ENCODE measurements around the gene SPRR1A. TPM values are rescaled to one million over a fixed set of nuclear protein-coding genes. Genes with fewer than 3 reads are reported as not detected.

Gene SPRR1A
- total RNA-seq, 4 donors from 2014 or later: 57.4 to 1,951 (median 348) TPM

- no peak for DNase-seq
- TF ChIP-seq POLR2A (IDR thresholded peaks at IDR 0.05): no peak
- TF ChIP-seq, protein P1, sequence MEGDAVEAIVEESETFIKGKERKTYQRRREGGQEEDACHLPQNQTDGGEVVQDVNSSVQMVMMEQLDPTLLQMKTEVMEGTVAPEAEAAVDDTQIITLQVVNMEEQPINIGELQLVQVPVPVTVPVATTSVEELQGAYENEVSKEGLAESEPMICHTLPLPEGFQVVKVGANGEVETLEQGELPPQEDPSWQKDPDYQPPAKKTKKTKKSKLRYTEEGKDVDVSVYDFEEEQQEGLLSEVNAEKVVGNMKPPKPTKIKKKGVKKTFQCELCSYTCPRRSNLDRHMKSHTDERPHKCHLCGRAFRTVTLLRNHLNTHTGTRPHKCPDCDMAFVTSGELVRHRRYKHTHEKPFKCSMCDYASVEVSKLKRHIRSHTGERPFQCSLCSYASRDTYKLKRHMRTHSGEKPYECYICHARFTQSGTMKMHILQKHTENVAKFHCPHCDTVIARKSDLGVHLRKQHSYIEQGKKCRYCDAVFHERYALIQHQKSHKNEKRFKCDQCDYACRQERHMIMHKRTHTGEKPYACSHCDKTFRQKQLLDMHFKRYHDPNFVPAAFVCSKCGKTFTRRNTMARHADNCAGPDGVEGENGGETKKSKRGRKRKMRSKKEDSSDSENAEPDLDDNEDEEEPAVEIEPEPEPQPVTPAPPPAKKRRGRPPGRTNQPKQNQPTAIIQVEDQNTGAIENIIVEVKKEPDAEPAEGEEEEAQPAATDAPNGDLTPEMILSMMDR (IDR thresholded peaks at IDR 0.05): no peak
- Histone ChIP-seq H3K27ac (no peak overlapping the region), H3K27me3 (no peaks in the 10 kb centered on the region), H3K4me1 (peaks cover 0 to 5% (median 0%) of the 10 kb centered on the region in 3 donors), H3K9me3 (no peaks in the 10 kb centered on the region), H3K4me3 (no peak overlapping the region), H3K36me3 (no peaks in the 10 kb centered on the region)
- 21 to 48% methylated on average over 1 of the region's 1 CpG for WGBS, 2 donors
- intact Hi-C loops (cut with DNase I): no loop called here
These were observed 41.9 kb downstream of the SPRR1A start for GRCh38 chr1:153025797-153026196.

DNA sequence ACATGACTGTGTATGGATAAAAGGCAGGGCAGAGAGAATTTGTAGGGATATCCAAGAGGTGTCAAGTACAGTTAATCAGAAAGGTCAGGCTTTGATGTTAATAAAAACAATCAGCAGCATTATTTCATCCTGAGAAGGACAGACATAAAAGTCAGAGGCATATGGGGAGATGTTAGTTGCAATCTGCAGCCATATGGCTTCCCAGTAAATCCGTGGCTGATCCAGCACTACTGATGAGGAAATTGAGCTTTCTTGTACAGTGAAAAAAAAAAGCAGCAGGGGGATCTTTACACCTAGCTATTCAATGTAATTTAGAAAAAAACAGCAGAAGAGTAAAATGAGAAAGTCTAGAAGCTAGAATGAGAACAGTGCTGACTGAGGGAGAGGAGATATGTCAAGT lies 44.9 kb downstream of the SPRR1A start:
- 61 to 83% methylated on average over 1 of the region's 1 CpG for WGBS, 2 donors
- H3K36me3 ChIP-seq: no peaks in the 10 kb centered on the region
- no peak for DNase-seq
- H3K27ac ChIP-seq: no peak overlapping the region
- no peaks in the 10 kb centered on the region for H3K27me3 ChIP-seq
- intact Hi-C loops (cut with DNase I): no loop called here
- no peaks in the 10 kb centered on the region for H3K9me3 ChIP-seq
- TF ChIP-seq POLR2A (IDR thresholded peaks at IDR 0.05): no peak
- no peak overlapping the region for H3K4me3 ChIP-seq
- H3K4me1 ChIP-seq: peaks cover 0 to 33% (median 4%) of the 10 kb centered on the region in 3 donors

DNA sequence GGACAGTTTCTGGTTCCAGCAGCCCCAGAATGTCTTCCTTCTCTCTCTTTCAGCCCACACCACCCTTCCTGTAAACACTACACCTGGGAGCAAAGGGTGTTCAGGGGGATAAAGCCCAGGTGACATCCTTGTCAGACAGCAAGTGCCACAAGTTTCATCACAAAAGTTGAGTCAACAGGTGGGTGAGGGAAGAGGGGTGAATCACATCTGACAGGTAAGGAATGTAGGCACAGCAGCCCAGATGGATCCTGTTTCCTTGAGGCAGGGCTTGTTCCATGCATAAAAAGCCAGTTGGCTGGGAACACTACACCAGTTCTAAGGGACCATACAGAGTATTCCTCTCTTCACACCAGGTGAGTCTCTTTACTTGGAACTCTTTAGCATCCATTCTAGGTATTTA lies 47.0 kb downstream of the SPRR1A start, which contains the start of gene SPRR1B:
Gene SPRR1B, plus strand, starts transcription at position 309 of the 400 bp plus-strand sequence. CDS start 1,143 bp downstream, outside the sequence.
- H3K27me3 ChIP-seq: no peaks in the 10 kb centered on the region
- H3K9me3 ChIP-seq: no peaks in the 10 kb centered on the region
- intact Hi-C loops (cut with DNase I): no loop called here
- TF ChIP-seq, protein P1 (IDR thresholded peaks at IDR 0.05): no peak
- no peak for TF ChIP-seq POLR2A (IDR thresholded peaks at IDR 0.05)
- H3K27ac ChIP-seq: peak within 1 kb of the TSS; percentile 55 to 67 (median 58)
- peak within 1 kb of the TSS in 3 of 4 donors; percentile 8 to 41 (median 24) for H3K4me3 ChIP-seq
- H3K4me1 ChIP-seq: peaks cover 0 to 39% (median 4%) of the 10 kb centered on the region in 3 donors
- no peak for DNase-seq
- no peaks in the 10 kb centered on the region for H3K36me3 ChIP-seq

DNA sequence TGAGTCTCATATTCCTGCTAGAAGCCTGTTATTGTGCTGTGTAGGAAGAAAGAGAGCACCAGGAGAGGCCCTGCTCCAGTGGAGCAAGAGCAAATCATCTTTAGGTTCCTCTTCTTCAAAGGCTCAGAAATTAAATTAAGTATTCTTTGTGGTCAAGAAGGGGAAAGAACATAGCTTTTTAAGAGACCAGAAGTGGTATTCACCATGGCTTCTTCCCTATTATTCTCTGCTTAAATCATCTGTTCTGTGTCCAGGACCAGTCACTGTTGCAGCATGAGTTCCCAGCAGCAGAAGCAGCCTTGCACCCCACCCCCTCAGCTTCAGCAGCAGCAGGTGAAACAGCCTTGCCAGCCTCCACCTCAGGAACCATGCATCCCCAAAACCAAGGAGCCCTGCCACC lies 48.2 kb downstream of the SPRR1A start:
- H3K4me3 ChIP-seq: peak overlapping the region in 3 of 4 donors; percentile 8 to 41 (median 24)
- H3K27ac ChIP-seq: peak overlapping the region; percentile 55 to 67 (median 58)
- H3K36me3 ChIP-seq: no peaks in the 10 kb centered on the region
- H3K9me3 ChIP-seq: no peaks in the 10 kb centered on the region
- DNase-seq: no peak
- TF ChIP-seq POLR2A (IDR thresholded peaks at IDR 0.05): no peak
- TF ChIP-seq, protein P1 (IDR thresholded peaks at IDR 0.05): no peak
- no peaks in the 10 kb centered on the region for H3K27me3 ChIP-seq
- H3K4me1 ChIP-seq: peaks cover 0 to 39% (median 4%) of the 10 kb centered on the region in 3 donors
- intact Hi-C loops (cut with DNase I): no loop called here

DNA sequence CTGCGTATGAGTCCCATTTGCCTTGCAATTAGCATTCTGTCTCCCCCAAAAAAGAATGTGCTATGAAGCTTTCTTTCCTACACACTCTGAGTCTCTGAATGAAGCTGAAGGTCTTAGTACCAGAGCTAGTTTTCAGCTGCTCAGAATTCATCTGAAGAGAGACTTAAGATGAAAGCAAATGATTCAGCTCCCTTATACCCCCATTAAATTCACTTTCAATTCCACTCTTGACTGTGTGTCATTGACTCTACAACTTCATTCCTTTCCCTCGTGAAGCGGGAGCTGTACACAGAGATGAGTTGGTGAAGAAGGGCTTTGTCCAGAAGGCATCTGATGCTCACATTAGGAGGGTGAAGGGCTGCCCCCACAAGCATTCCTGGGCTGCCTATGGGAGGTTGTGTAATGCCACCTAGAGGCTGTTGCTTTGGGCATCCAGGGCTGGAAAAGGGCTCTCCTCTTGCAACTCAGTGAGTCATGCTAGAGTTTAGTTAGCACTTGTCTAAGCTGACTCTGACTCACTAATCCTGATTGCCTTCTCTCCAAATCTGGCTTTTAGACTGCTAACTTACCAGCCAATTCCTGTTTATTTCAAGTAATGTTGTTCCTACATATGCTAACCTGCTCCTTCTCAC lies 48.9 kb downstream of the SPRR1A start:
- Histone ChIP-seq H3K27me3 (no peaks in the 10 kb centered on the region), H3K27ac (peak overlapping the region; percentile 66 to 75 (median 69)), H3K4me3 (peak overlapping the region in 2 of 4 donors; percentile 24 to 41), H3K36me3 (no peaks in the 10 kb centered on the region), H3K4me1 (peaks cover 0 to 39% (median 4%) of the 10 kb centered on the region in 3 donors), H3K9me3 (no peaks in the 10 kb centered on the region)
- 18 to 53% methylated on average over 2 to 3 of the region's 3 CpGs for WGBS, 2 donors
- TF ChIP-seq, protein P1 (IDR thresholded peaks at IDR 0.05): peak in 5 of 6 experiments; percentile 24 to 62 (median 45)
- TF ChIP-seq POLR2A (IDR thresholded peaks at IDR 0.05): no peak
- intact Hi-C loops (cut with DNase I): no loop called here
- no peak for DNase-seq

All from esophagus squamous epithelium (tissue), 5 donors.